GM06990 (cell line): ENCODE results near the gene PTPRN2.

ENCODE experiments used
- DNase-seq: peaks from one replicate; pipeline ENCODE4 v3.0.0-alpha.2; 2011; ENCODE audit not compliant: insufficient read length; ENCODE audit errors: extremely low read depth
- H3K27me3 ChIP-seq: replicated peaks from 2 replicates; pipeline ENCODE4 v1.6.0; 2011; ENCODE audit warnings: low read length; ENCODE audit not compliant: control insufficient read depth, insufficient read depth
- H3K36me3 ChIP-seq: 2 replicates; pipeline ENCODE4 v1.5.1; 2011; ENCODE audit warnings: low read length; ENCODE audit not compliant: control insufficient read depth, insufficient read depth
- H3K4me3 ChIP-seq: replicated peaks from 2 replicates; pipeline ENCODE4 v1.5.1; 2011; ENCODE audit warnings: low read depth, mild to moderate bottlenecking, control low read depth, low read length
- TF ChIP-seq, protein P1 (sequence below): IDR thresholded peaks from 2 replicates; pipeline ENCODE4 v1.5.1; 2011; ENCODE audit warnings: low read length, control low read depth, mild to moderate bottlenecking, inconsistent platforms; ENCODE audit not compliant: insufficient read depth, poor library complexity, severe bottlenecking

PTPRN2 gene

DNA sequence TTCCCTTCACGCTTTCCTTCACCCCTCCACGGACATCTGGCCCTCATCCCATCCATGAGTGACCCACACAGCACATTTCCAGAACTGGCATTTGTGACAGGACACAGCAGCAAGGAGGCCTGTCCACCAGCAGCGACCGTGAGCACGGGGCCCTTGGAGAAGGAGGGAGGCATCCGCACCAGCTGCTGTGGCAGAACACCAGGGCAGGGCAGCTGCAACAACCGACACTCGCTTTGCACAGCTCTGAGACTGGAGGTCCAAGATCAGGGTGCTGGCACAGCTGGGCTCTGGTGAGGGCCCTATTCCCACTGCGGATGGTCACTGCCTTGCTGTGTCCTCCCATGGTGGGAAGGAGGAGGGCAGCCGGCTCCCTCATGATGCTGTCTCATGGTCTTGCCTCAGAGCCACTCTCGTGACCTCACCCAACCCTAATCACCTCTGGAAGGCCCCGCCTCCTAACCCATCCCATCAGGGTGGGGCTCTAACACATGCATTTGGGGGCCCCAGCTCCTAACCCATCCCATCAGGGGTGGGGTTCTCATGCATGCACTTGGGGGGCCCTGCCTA is 36.7 kb downstream of the PTPRN2 start:
- Histone ChIP-seq H3K27me3 (no peaks in the 10 kb centered on the region), H3K4me3 (no peak overlapping the region)
- TF ChIP-seq, protein P1, sequence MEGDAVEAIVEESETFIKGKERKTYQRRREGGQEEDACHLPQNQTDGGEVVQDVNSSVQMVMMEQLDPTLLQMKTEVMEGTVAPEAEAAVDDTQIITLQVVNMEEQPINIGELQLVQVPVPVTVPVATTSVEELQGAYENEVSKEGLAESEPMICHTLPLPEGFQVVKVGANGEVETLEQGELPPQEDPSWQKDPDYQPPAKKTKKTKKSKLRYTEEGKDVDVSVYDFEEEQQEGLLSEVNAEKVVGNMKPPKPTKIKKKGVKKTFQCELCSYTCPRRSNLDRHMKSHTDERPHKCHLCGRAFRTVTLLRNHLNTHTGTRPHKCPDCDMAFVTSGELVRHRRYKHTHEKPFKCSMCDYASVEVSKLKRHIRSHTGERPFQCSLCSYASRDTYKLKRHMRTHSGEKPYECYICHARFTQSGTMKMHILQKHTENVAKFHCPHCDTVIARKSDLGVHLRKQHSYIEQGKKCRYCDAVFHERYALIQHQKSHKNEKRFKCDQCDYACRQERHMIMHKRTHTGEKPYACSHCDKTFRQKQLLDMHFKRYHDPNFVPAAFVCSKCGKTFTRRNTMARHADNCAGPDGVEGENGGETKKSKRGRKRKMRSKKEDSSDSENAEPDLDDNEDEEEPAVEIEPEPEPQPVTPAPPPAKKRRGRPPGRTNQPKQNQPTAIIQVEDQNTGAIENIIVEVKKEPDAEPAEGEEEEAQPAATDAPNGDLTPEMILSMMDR = no peak

GRCh38 chr7:158550394-158550700 is 37.3 kb downstream of the PTPRN2 start:
- H3K27me3 ChIP-seq = no peaks in the 10 kb centered on the region
- no peak overlapping the region for H3K4me3 ChIP-seq
- TF ChIP-seq, protein P1 = no peak
- H3K36me3 ChIP-seq = no peaks in the 10 kb centered on the region
- DNase-seq = no peak

More for the DNA sequence above, 36.7 kb downstream of the PTPRN2 start:
- no peaks in the 10 kb centered on the region for H3K36me3 ChIP-seq
- no peak for DNase-seq

DNA sequence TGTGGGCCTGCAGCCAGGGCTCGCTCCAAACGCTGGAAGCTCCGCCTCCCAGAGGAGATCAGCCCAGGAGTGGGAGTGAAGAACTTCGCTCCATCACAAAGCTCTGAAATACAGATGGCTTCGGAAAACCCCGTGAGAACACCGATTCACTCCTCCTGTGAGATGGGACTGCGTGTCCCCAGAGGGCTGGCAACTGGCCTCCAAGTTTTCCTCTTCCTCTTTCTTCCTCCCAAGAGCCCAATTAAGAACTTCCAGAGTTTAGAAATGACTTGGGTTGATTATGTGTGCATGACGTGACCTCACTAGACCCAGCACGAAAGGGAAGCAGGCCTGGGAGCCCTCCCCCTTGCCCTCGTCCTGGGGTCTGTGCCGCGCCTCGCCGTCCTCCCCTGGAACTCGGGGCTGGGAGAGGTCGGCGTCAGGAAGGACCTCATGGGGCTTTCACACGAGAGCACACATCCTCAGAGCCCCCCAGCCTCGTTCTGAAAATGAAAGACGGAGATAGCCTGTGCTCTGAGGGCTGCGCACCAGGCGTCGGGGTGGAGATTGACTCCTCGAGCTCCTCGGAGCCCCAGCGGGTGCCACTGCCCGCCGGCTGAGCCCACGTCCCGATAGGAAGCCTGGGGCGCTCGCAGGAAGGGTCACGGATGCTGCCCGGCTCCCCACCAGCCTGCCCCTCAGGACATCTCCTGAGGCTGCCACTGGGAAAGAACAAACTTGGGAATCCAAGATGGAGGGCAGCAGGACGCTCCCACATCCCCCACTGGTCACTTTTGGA is 37.8 kb downstream of the PTPRN2 start:
- Histone ChIP-seq H3K27me3 (no peaks in the 10 kb centered on the region), H3K4me3 (no peak overlapping the region), H3K36me3 (no peaks in the 10 kb centered on the region)
- TF ChIP-seq, protein P1 = no peak
- DNase-seq = no peak

DNA sequence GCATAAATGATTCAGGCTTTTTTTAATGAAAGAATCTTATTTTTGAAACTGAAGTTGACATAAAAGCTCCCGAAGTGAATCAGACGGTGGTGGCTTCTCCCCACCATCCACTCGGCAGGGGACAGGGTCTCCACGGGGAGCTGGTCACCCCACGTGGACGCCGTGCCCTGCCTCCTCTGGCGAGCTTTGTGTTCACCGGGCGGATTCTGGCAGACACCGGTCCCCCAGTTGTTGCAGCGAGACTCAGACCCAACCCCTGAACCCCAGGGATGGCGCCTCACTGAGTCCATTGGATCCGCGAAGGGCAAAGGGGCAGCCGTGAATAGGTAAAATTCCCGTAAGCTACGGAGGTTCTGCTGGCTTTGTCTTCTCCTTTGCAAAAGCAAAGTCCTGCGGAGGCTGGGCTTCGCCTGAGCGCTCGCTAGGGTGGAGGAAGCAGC is 38.4 kb downstream of the PTPRN2 start:
- no peak overlapping the region for H3K4me3 ChIP-seq
- H3K27me3 ChIP-seq = no peaks in the 10 kb centered on the region
- no peaks in the 10 kb centered on the region for H3K36me3 ChIP-seq
- DNase-seq = no peak
- TF ChIP-seq, protein P1 = no peak

GRCh38 chr7:158548726-158549125 is 38.9 kb downstream of the PTPRN2 start:
- H3K27me3 ChIP-seq = no peaks in the 10 kb centered on the region
- H3K4me3 ChIP-seq = no peak overlapping the region
- DNase-seq = no peak
- no peaks in the 10 kb centered on the region for H3K36me3 ChIP-seq
- TF ChIP-seq, protein P1 = no peak

- DNase-seq = no peak
- TF ChIP-seq, protein P1 = no peak
- H3K27me3 ChIP-seq = no peaks in the 10 kb centered on the region
- H3K4me3 ChIP-seq = no peak overlapping the region
- H3K36me3 ChIP-seq = no peaks in the 10 kb centered on the region
Measured at GRCh38 chr7:158547817-158548216, 39.8 kb downstream of the PTPRN2 start.
